Activated CD8-positive, alpha-beta T cell treated with anti-CD3 and anti-CD28 coated beads, Interleukin-2, amount 10 ng/mL, durations not matched to agents 7 days and 5 days (primary cell): Measurements from ENCODE around the gene PHC1. TPM values are rescaled to one million over a fixed set of nuclear protein-coding genes. Genes with fewer than 3 reads are reported as not detected.
"Not testable (repeated sequence)": the region's sequence is repeated elsewhere in the genome, so short reads cannot be mapped to it uniquely, and the experiment has no call there.

Experiments
- ATAC-seq: fragments of 150-1000 bp; cut with Tn5 transposase; one replicate; pipeline ENCODE4 v1.10.0; 2021; ENCODE audit warnings: moderate library complexity
- CTCF ChIA-PET: fragments of 350-600 bp; sonication (Branson Sonifier 250); formaldehyde crosslinking; loops from one replicate; lab custom pipeline; 2021; ENCODE audit warnings: antibody characterized with exemption; lab: Charles Lee
- POLR2A ChIA-PET: fragments of 350-600 bp; sonication (Branson Sonifier 250); formaldehyde crosslinking; loops from one replicate; lab custom pipeline; 2021; ENCODE audit warnings: antibody characterized with exemption; lab: Charles Lee
- DNase-seq: peaks from one replicate; pipeline ENCODE4 v3.0.0-alpha.2; 2020
- H3K27ac Mint-ChIP-seq: one replicate; pipeline ENCODE4 v1.8.0; 2021; ENCODE audit warnings: mild to moderate bottlenecking, mixed read lengths
- H3K27me3 Mint-ChIP-seq: one replicate; pipeline ENCODE4 v1.8.0; 2021; ENCODE audit warnings: low read depth, mixed read lengths
- H3K36me3 Mint-ChIP-seq: one replicate; pipeline ENCODE4 v1.8.0; 2021; ENCODE audit warnings: low read depth, mixed read lengths
- H3K4me1 Mint-ChIP-seq: one replicate; pipeline ENCODE4 v1.8.0; 2021; ENCODE audit warnings: low read depth, mixed read lengths
- H3K4me3 Mint-ChIP-seq: one replicate; pipeline ENCODE4 v1.8.0; 2021; ENCODE audit warnings: mild to moderate bottlenecking, mixed read lengths
- H3K9me3 Mint-ChIP-seq: one replicate; pipeline ENCODE4 v1.8.0; 2022; ENCODE audit warnings: mixed read lengths; ENCODE audit not compliant: insufficient read depth
- total RNA-seq, 2 experiments: library from RNA; stranded (reverse); gene quantifications; one replicate each; pipeline ENCODE4 v1.2.3, GENCODE V29; 2021

PHC1 gene
- total RNA-seq, 2 experiments from 2014 or later: 12.3 to 12.9 TPM

- POLR2A ChIA-PET, H3K27ac Mint-ChIP-seq: not testable (repeated sequence)
- CTCF ChIA-PET: interaction anchor here (1.2 kb wide), 1 partner anchor 11 kb away, joined by 4 read pairs; no protein-coding TSS in a partner anchor
Measured at GRCh38 chr12:8934080-8934479, 19.8 kb downstream of the PHC1 start.

DNA sequence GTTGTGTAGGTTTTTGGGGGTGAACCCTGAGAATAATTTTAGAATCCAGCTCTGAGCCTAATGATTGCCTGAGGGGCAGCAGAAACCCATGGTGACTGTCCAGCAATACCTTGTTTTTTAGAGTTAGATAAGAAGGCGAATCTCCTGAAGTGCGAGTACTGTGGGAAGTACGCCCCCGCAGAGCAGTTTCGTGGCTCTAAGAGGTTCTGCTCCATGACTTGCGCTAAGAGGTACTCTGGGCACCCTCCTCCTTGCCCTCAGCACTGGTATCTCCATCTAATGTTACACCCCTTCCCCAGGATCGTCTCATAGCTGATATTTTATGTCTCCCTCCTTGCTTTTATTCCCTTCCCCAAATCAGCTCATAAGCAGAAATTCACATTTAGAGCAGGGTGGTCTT lies 22.4 kb downstream of the PHC1 start:
- Mint-ChIP-seq H3K36me3 (peaks cover 16% of the 10 kb centered on the region), H3K9me3 (no peaks in the 10 kb centered on the region), H3K27ac (no peak overlapping the region), H3K27me3 (no peaks in the 10 kb centered on the region), H3K4me3 (no peak overlapping the region), H3K4me1 (no peaks in the 10 kb centered on the region)
- CTCF ChIA-PET: interaction anchor here (1.3 kb wide), 1 partner anchor 9 kb away, joined by 3 read pairs; no protein-coding TSS in a partner anchor
- ATAC-seq (no peak), DNase-seq (no peak)
- POLR2A ChIA-PET: no interaction called here

More at GRCh38 chr12:8934080-8934479, 19.8 kb downstream of the PHC1 start:
- not testable (repeated sequence) for H3K36me3 Mint-ChIP-seq, H3K27me3 Mint-ChIP-seq, H3K4me1 Mint-ChIP-seq, H3K9me3 Mint-ChIP-seq, ATAC-seq, DNase-seq, H3K4me3 Mint-ChIP-seq

- H3K9me3 Mint-ChIP-seq, ATAC-seq, DNase-seq, H3K4me1 Mint-ChIP-seq, H3K4me3 Mint-ChIP-seq, H3K27me3 Mint-ChIP-seq, POLR2A ChIA-PET, H3K27ac Mint-ChIP-seq: not testable (repeated sequence)
- CTCF ChIA-PET: interaction anchor here (1.2 to 2.0 kb wide), 3 partner anchors 10 to 111 kb away, joined by 3 to 8 read pairs (median 6); partner anchors contain the start of gene M6PR
- peaks cover 27% of the 10 kb centered on the region for H3K36me3 Mint-ChIP-seq
Measured at GRCh38 chr12:8937842-8938442, 23.6 kb downstream of the PHC1 start.

DNA sequence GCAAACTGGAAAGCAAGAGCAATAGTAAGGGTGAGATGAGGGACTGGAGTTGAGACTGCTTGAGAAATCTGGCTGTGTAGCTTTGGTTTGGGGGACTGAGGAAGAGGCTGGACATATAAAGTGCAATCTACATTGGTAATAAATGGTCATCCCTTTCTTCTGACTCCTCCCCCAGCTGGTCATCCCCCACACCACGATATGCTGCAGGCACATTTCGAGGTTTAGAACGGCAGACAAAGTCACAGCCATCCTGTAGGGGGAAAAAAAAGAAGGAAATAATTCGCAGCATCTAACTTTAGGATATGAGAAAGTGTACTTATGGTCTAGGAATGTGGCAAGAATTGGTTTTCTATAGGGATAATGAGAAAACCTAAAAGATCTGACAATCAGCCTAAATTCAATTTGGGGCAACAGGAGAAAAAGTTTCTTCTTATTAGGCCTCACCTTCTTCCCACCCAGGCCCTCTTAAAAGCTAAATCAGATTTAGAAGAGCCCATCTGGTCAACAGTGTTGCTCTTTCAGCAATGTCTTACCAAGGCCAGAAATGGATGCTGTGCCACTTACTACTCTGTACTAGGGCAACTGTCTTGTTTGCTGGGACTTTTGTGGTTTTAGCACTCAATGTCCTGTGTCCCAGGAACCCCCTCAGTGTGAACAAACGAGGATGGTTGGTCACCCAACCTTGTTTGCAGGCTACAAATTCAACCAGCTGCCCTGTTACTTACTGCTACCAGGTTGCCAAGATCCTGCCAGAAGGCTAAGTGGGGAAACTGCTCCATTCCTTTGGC lies 27.6 kb downstream of the PHC1 start:
- H3K27me3 Mint-ChIP-seq: no peaks in the 10 kb centered on the region

GRCh38 chr12:8943565-8944186 lies 29.4 kb downstream of the PHC1 start:
- Mint-ChIP-seq H3K27ac (no peak overlapping the region), H3K4me3 (no peak overlapping the region), H3K9me3 (no peaks in the 10 kb centered on the region), H3K4me1 (peaks cover 21% of the 10 kb centered on the region), H3K27me3 (no peaks in the 10 kb centered on the region), H3K36me3 (peaks cover 58% of the 10 kb centered on the region)
- ChIA-PET CTCF (interaction anchor here (1.5 to 3.3 kb wide), 2 partner anchors 10 to 105 kb away, joined by 4 to 28 read pairs; no protein-coding TSS in a partner anchor), POLR2A (interaction anchor here (0.6 kb wide), 1 partner anchor 29 kb away, joined by 4 read pairs; the partner anchor contains the start of gene PHC1)
- DNase-seq: no peak
- ATAC-seq: no peak

More for the DNA sequence above, 27.6 kb downstream of the PHC1 start:
- peaks cover 57% of the 10 kb centered on the region for H3K36me3 Mint-ChIP-seq
- DNase-seq (no peak), ATAC-seq (no peak)
- POLR2A ChIA-PET: no interaction called here
- CTCF ChIA-PET: no interaction called here
- peaks cover 6% of the 10 kb centered on the region for H3K4me1 Mint-ChIP-seq
- no peak overlapping the region for H3K4me3 Mint-ChIP-seq
- no peak overlapping the region for H3K27ac Mint-ChIP-seq
- no peaks in the 10 kb centered on the region for H3K9me3 Mint-ChIP-seq

GRCh38 chr12:8946733-8947132 lies 32.4 kb downstream of the PHC1 start:
- DNase-seq (no peak), ATAC-seq (no peak)
- peak overlapping the region; percentile 9 for H3K27ac Mint-ChIP-seq
- POLR2A ChIA-PET: no interaction called here
- peaks cover 27% of the 10 kb centered on the region for H3K4me1 Mint-ChIP-seq
- H3K4me3 Mint-ChIP-seq: peak overlapping the region; percentile 36
- no peaks in the 10 kb centered on the region for H3K27me3 Mint-ChIP-seq
- CTCF ChIA-PET: interaction anchor here (1.0 to 8.7 kb wide), 5 partner anchors 8 to 403 kb away, joined by 3 to 238 read pairs (median 8); no protein-coding TSS in a partner anchor
- peaks cover 50% of the 10 kb centered on the region for H3K36me3 Mint-ChIP-seq
- H3K9me3 Mint-ChIP-seq: no peaks in the 10 kb centered on the region

DNA sequence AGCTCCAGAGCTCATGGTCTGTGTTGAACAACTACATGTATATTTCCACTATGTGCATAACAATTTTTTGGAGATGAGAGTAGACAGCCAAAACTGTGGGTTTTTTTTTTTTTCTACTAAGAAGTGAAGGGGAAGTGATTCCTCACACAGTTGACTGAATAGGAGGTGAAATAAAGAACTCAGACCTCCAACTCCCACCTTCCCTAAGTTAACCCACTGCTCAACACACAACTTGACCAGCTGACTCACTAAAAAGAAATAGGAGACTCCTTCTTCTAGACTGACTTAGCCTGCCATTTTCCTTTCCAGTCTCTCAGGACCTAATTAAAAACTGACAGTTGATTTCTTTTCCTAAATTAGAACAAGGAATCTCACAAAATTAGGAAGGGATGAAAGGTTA lies 33.4 kb downstream of the PHC1 start:
- no peak overlapping the region for H3K27ac Mint-ChIP-seq
- no peak for ATAC-seq

DNA sequence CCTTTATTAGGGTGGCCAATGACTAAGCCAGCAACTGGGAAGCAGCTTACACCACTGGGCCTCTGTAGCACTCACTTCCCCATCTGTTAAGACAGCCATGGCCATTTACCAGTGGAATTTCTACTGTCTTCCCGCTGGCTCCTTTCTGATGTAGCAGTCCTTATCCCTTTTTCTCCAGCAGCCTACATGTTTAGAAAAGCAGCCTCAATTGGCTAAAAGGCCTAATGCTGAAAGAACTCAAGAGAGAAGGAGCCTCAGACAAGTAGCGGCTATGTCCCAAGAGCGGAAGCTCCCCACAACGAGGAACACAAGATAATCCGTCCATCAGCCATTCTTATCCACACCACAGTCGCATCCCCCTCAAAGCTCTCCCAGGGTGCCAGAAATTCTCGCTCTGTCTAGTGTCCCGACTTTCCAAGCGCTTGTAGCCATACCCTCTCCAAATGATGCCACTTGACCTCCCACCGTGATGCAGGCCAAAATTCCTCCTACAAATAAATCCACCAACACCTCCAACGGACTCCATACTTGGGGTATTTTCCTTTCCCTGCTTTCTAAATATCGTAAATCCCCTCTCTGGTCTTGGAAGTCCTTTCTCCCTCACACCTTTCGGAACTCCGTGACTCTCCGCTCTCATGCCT lies 34.5 kb downstream of the PHC1 start:
- POLR2A ChIA-PET: interaction anchor here (0.7 to 3.5 kb wide), 10 partner anchors 10 to 721 kb away, joined by 3 to 19 read pairs (median 6); partner anchors contain the start of genes CLEC2D and PHC1
- Mint-ChIP-seq H3K36me3 (peaks cover 45% of the 10 kb centered on the region), H3K27me3 (no peaks in the 10 kb centered on the region), H3K4me3 (peak overlapping the region; percentile 95), H3K9me3 (peaks cover 12% of the 10 kb centered on the region), H3K4me1 (peaks cover 45% of the 10 kb centered on the region), H3K27ac (peak overlapping the region; percentile 96)
- ATAC-seq (no peak), DNase-seq (peak; percentile 27)
- CTCF ChIA-PET: interaction anchor here (0.8 to 8.7 kb wide), 26 partner anchors 10 to 405 kb away, joined by 3 to 238 read pairs (median 4); no protein-coding TSS in a partner anchor

More for the DNA sequence above, 33.4 kb downstream of the PHC1 start:
- Mint-ChIP-seq H3K9me3 (peaks cover 3% of the 10 kb centered on the region), H3K4me3 (peak overlapping the region; percentile 95), H3K36me3 (peaks cover 43% of the 10 kb centered on the region), H3K4me1 (peaks cover 34% of the 10 kb centered on the region), H3K27me3 (no peaks in the 10 kb centered on the region)
- CTCF ChIA-PET: interaction anchor here (0.7 to 8.7 kb wide), 10 partner anchors 9 to 404 kb away, joined by 3 to 238 read pairs (median 6); no protein-coding TSS in a partner anchor
- DNase-seq: no peak
- POLR2A ChIA-PET: interaction anchor here (1.5 kb wide), 1 partner anchor 9 kb away, joined by 3 read pairs; no protein-coding TSS in a partner anchor

DNA sequence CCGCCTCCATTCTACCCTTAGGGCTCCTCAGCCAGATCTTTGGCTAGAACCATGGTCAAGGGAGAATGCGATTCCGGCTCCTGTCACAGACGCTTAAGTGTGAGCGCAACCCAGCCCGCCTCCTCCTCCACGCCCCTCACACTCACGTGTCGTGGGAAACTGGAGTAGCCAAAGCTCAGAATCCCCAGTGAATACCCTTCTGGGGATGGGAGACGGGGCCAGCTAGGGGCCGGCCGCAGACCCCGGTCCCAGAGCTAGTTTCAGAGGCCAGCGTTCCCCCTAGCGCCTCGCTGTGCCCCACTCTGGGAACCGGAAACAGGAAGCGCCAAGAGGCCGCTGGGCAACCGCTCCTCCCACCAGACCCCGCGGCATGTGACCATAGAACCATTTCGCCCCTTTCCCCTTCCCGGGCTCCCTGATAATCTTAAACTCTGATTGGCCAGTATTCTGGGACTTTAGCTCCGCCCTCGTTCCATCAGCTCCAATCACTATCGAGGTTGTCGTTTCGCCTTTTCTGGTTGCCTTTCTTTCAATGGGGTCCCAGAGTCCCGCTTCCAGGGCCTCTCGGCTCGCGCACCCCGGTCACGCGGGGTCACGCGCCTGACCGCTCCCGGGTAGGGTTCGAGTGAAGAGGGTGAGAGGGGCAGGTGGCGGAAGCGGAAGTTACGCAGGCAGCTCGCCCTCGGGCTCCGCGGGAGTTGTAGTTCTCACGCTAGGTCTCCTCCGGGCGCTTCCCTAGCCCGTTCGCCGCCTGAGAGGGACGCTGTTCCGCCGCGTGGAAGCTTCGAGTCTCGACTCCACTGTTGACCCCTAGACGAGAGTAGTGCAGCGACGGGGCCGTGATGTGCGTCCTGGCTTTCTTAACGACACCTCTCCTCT lies 35.3 kb downstream of the PHC1 start, which contains the start of gene M6PR:
Gene M6PR (minus strand): TSS at position 304 of the 879 bp plus-strand sequence. CDS start 3,241 bp downstream, outside the sequence.
- Mint-ChIP-seq H3K4me1 (peaks cover 53% of the 10 kb centered on the region), H3K27ac (peak within 1 kb of the TSS; percentile 96), H3K4me3 (peak within 1 kb of the TSS; percentile 95), H3K9me3 (peaks cover 16% of the 10 kb centered on the region), H3K27me3 (no peaks in the 10 kb centered on the region), H3K36me3 (peaks cover 47% of the 10 kb centered on the region)
- DNase-seq: peak; percentile 96
- CTCF ChIA-PET: interaction anchor here (0.7 to 8.7 kb wide), 31 partner anchors 11 to 406 kb away, joined by 3 to 238 read pairs (median 4); no protein-coding TSS in a partner anchor
- POLR2A ChIA-PET: interaction anchor here (0.7 to 3.5 kb wide), 11 partner anchors 35 to 720 kb away, joined by 3 to 19 read pairs (median 6); partner anchors contain the start of genes CLEC2D and PHC1
- peak; percentile 85 for ATAC-seq

- Mint-ChIP-seq H3K4me3 (peak overlapping the region; percentile 95), H3K9me3 (peaks cover 16% of the 10 kb centered on the region), H3K36me3 (peaks cover 43% of the 10 kb centered on the region), H3K4me1 (peaks cover 55% of the 10 kb centered on the region), H3K27me3 (no peaks in the 10 kb centered on the region), H3K27ac (peak overlapping the region; percentile 96)
- POLR2A ChIA-PET: interaction anchor here (0.7 to 3.5 kb wide), 13 partner anchors 36 to 720 kb away, joined by 3 to 19 read pairs (median 5); partner anchors contain the start of genes CLEC2D and PHC1
- no peak for ATAC-seq
- no peak for DNase-seq
- CTCF ChIA-PET: interaction anchor here (0.6 to 8.7 kb wide), 25 partner anchors 12 to 406 kb away, joined by 3 to 238 read pairs (median 6); no protein-coding TSS in a partner anchor
Measured at GRCh38 chr12:8950221-8950527, 35.9 kb downstream of the PHC1 start.
